LNCaP clone FGC (cell line): Measurements from ENCODE around the gene DCUN1D2.

Experiments used
- DNase-seq: peaks from one replicate; pipeline ENCODE4 v3.0.0-alpha.2; 2011; ENCODE audit warnings: low read depth
- H3K4me3 ChIP-seq: 2 replicates; pipeline ENCODE4 v1.5.1; 2011; ENCODE audit warnings: mild to moderate bottlenecking, low read depth, low read length, control low read depth
- TF ChIP-seq, protein P1 (sequence below): IDR thresholded peaks from 2 replicates; pipeline ENCODE4 v1.5.1; 2012; ENCODE audit warnings: mild to moderate bottlenecking; ENCODE audit not compliant: control insufficient read depth, insufficient read depth; ENCODE audit errors: extremely low read depth

Gene DCUN1D2

DNA sequence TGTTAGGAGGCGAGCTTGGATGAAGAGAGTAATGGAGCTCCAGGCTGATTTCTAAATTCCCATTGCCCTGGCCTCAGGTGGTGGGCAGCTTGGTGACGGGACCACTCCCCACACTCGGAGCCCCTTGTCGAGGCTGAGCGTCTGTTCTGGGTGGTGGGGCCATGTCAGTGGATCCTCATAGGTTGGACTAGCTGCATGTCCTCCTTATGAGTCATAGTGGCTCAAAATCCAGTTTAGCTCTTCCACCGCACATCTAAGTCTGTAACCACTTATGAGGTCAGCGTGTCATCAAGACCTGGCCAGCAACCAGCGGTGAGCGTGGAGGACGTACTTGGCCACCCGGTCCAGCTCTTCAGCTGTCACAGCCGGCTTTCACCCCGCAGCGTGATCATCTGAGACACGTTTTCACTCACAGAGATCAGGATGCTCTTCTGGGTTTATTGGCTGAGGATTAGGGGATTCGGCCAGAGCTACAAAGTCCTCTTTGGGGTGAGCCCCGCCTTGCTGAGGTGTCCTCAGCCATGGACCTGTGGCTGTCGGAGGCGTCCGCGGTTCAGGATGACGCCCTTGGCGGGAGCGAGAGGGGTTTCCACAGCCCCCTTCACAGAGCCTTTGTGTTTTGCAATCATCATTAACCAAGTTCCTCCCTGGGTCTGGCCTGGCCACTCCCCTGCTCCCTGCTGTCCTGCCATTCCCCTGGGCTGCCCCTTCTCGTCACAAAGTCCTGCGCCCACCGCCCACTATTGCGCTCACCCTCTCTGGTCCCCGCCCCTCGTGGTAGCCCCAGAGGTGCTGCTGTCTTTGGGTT lies 79.1 kb downstream of the DCUN1D2 start:
- DNase-seq: no peak
- no peak overlapping the region for H3K4me3 ChIP-seq
- TF ChIP-seq, protein P1, sequence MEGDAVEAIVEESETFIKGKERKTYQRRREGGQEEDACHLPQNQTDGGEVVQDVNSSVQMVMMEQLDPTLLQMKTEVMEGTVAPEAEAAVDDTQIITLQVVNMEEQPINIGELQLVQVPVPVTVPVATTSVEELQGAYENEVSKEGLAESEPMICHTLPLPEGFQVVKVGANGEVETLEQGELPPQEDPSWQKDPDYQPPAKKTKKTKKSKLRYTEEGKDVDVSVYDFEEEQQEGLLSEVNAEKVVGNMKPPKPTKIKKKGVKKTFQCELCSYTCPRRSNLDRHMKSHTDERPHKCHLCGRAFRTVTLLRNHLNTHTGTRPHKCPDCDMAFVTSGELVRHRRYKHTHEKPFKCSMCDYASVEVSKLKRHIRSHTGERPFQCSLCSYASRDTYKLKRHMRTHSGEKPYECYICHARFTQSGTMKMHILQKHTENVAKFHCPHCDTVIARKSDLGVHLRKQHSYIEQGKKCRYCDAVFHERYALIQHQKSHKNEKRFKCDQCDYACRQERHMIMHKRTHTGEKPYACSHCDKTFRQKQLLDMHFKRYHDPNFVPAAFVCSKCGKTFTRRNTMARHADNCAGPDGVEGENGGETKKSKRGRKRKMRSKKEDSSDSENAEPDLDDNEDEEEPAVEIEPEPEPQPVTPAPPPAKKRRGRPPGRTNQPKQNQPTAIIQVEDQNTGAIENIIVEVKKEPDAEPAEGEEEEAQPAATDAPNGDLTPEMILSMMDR: no peak

DNA sequence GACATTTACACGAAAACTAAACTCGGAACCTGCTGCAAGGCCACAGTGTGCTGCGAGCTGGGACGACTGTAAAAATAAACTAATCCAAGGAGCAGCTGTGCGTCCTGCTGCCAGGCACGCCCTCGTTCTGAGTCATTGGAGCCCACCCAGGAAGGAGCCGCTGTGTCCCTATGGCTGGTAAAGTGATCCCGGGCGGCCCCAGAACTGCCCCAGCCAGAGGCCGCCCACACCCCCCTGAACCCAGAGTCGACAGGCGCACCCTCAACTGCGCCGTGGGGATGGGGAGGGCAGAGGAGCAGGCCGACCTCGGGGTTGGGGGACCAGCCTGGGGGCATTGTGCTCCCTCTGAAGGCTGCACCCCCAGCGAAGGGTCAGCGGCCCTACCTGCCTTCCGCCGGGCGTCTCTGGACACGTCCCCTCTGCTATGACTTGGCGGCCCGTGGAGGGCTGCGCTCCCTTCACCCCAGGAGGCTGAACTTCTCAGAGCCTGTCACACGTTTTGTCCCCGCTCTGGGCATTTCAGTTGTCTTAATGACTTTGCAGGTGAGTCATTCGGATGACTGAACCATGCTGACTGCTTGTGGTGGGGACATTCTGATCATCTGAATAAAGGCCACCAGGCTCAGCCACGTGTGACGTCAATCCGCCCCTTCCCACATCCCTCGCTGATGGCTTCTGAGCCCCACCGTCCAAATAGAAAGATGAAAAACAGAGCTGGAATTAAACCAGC lies 79.9 kb downstream of the DCUN1D2 start:
- no peak for DNase-seq
- TF ChIP-seq, protein P1: no peak
- H3K4me3 ChIP-seq: no peak overlapping the region

DNA sequence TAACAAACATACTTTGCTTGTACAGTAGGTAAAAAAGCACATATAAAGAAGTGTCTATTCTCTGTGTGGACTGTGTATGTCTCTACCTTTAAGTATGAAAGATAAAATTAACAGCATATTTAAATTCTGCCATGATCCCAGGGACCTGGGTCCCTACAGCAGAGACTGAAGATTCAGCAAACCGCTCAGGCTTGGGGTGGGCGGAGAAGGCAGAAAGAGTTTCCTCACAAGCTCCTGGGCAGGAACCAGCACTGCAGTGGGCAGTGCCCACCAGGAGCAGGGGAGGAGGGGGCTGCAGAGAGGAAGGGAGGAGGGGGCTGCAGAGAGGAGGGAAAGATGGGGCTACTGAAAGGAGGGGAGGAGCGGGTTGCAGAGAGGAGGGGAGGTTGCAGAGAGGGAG lies 81.9 kb downstream of the DCUN1D2 start:
- DNase-seq: no peak
- TF ChIP-seq, protein P1: no peak
- no peak overlapping the region for H3K4me3 ChIP-seq

DNA sequence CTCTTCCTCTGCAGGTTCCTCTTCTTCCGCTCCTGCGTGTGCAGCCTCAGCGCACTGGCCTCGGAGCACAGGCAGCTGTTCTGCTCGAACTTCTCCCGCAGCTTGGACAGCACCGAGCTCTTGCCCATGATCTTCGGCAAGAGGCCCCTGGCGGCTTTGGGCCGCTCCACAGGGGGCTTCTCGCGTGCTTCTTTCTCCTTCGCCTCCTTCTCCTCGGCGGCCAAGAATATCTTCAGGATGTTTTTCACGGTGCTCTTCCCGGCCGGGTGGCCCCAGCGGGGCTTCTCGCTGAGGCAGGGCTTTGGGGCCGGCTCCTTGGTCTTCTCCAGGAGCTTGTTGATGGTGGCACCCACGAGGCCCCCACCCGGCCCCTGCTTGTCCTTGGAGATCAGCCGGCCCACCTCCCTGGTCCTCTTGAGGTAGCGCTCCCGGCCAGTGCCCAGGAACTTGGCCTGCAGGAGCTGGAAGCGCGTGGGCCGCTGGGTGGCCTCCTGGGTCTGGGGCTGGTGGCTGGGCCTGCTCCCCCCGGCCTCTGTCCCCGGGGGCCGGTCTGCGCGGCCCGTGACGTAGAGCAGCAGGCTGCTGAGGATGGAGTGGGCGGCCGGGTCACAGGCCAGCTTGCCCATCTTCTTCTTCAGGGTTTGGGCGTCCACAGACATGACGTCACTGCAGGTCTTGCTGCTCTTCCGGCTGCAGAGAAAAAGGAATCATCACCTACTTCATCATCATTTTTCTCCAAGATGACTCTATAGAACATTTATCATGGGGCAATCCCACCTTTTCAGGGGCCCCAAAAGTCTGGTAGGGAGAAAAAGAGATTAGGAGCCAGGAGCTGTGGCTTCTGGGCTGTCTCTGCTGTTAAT lies 82.7 kb downstream of the DCUN1D2 start:
- no peak overlapping the region for H3K4me3 ChIP-seq
- TF ChIP-seq, protein P1: no peak
- no peak for DNase-seq

DNA sequence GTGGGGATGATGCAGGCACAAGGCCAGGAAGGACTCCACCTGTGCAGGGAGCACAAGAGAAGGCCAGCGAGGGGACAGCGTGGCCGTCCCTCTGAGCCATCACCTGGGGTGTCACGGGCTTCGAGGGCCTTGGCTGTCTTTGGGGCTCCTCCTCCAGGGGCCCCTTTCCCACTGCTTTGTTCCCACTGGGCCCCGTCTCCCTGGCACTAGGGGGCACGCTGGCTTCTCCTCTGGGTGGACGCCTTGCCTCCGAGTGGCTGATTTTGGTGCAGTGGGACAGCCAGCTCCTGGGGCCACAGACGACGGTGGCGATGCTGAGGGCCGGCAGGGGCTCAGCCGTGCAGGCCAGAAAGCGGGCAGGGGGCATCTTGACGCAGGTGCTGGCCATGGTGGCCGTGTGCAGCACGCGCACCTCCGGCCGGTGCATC lies 83.4 kb downstream of the DCUN1D2 start:
- no peak for DNase-seq
- H3K4me3 ChIP-seq: no peak overlapping the region
- TF ChIP-seq, protein P1: no peak

DNA sequence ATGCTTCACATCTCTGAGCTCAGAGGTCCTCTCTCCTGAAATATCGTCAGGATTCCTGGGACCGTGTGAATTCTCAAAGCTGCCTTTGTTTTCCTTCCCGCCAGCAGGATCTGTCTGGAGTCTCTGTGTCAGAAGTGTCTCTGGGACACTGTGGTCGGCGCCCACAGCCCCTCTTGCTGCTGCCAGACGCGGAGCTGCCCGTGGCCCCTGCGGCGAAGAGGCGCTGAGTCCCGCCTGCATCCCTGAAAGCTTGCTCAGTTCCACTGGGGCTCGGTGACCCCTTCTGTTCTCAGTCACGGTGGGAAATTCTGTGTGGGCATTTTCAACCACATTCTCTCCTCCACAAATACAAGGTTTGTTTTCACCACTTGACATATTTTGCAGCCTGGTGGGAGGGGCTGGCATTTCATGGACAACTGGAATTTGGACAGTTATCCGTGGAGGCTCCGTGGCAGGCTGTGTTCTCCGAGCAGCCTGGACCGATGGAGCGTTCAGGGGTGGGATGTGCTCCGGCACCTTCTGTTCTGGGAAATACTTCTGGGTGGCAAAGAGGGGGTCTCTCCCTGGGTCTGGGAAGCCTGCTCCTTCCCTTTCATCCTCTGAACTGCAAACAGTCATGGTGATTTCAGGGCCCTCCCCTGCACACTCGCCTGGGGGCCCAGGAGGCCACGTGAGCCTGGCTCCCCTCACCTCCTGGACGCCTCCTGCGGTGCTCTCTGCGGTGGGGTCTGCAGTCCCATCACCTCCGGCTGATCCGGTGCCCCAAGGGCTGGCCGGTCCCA lies 84.0 kb downstream of the DCUN1D2 start:
- TF ChIP-seq, protein P1: no peak
- no peak for DNase-seq
- no peak overlapping the region for H3K4me3 ChIP-seq
